ENCODE data around the gene E2F6. TPM values are rescaled to one million over a fixed set of nuclear protein-coding genes. Genes with fewer than 3 reads are reported as not detected.

E2F6 gene
- total and polyA plus RNA-seq, 2 of the 13 experiments (the other 11 are each of a cell fraction or from before 2014, with no cell fraction given): 27.3 to 36.0 TPM

DNA sequence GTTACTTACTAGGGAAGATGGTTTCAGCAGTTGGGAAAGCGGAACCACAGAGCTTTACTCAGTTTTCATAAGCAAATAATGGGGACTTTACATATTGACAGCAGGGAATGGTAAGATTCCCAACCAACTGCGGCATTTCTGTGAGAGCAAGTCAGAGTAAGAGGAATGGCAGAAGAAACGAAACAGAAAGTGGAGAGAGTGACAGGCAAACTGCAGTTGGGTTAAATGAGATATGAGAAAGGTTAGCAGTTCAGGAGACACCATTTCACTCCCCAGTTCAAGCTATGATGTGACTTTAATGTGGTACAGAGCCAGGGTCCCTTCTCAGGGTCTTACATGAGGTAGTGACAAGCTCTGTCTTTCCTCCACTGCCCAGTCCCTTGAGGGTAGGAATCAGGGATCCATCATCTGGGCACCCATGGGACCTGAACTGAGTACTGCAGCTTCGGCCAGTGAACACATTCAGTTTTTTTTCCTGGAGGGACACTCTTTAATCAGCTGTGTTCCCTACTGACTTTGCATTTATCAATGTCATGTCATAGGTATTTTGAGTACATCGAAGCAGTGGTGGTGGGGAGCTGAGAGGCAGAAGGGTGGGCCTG, 34.8 kb upstream of the E2F6 start (continued):
- TF ChIP-seq, protein P1, sequence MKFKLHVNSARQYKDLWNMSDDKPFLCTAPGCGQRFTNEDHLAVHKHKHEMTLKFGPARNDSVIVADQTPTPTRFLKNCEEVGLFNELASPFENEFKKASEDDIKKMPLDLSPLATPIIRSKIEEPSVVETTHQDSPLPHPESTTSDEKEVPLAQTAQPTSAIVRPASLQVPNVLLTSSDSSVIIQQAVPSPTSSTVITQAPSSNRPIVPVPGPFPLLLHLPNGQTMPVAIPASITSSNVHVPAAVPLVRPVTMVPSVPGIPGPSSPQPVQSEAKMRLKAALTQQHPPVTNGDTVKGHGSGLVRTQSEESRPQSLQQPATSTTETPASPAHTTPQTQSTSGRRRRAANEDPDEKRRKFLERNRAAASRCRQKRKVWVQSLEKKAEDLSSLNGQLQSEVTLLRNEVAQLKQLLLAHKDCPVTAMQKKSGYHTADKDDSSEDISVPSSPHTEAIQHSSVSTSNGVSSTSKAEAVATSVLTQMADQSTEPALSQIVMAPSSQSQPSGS (CRISPR knock-in tag; IDR thresholded peaks at IDR 0.05): 0 out of 2 replicates have a peak, but pooled peaks have one; percentile 13
- TF ChIP-seq CBX1 (IDR thresholded peaks at IDR 0.05; ENCODE audit: low read depth): no peak
- peak; percentile 82 for TF ChIP-seq BRD4 (CRISPR knock-in tag; IDR thresholded peaks at IDR 0.05)
- TF ChIP-seq, protein P2, sequence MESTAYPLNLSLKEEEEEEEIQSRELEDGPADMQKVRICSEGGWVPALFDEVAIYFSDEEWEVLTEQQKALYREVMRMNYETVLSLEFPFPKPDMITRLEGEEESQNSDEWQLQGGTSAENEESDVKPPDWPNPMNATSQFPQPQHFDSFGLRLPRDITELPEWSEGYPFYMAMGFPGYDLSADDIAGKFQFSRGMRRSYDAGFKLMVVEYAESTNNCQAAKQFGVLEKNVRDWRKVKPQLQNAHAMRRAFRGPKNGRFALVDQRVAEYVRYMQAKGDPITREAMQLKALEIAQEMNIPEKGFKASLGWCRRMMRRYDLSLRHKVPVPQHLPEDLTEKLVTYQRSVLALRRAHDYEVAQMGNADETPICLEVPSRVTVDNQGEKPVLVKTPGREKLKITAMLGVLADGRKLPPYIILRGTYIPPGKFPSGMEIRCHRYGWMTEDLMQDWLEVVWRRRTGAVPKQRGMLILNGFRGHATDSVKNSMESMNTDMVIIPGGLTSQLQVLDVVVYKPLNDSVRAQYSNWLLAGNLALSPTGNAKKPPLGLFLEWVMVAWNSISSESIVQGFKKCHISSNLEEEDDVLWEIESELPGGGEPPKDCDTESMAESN (CRISPR knock-in tag; conservative IDR thresholded peaks at IDR 0.05): 0 out of 2 replicates have a peak, but pooled peaks have one; percentile 28
- TF ChIP-seq ERF (CRISPR knock-in tag; IDR thresholded peaks at IDR 0.05): no peak
- TF ChIP-seq NONO (IDR thresholded peaks at IDR 0.05): no peak
- TF ChIP-seq NONO (CRISPR knock-in tag; conservative IDR thresholded peaks at IDR 0.05): peak; percentile 43; the same call in 1 of the 2 replicates
- TF ChIP-seq FOXJ3 (CRISPR knock-in tag; IDR thresholded peaks at IDR 0.05; ENCODE audit: borderline replicate concordance): 0 out of 2 replicates have a peak, but pooled peaks have one; percentile 31
- TF ChIP-seq, protein P3, sequence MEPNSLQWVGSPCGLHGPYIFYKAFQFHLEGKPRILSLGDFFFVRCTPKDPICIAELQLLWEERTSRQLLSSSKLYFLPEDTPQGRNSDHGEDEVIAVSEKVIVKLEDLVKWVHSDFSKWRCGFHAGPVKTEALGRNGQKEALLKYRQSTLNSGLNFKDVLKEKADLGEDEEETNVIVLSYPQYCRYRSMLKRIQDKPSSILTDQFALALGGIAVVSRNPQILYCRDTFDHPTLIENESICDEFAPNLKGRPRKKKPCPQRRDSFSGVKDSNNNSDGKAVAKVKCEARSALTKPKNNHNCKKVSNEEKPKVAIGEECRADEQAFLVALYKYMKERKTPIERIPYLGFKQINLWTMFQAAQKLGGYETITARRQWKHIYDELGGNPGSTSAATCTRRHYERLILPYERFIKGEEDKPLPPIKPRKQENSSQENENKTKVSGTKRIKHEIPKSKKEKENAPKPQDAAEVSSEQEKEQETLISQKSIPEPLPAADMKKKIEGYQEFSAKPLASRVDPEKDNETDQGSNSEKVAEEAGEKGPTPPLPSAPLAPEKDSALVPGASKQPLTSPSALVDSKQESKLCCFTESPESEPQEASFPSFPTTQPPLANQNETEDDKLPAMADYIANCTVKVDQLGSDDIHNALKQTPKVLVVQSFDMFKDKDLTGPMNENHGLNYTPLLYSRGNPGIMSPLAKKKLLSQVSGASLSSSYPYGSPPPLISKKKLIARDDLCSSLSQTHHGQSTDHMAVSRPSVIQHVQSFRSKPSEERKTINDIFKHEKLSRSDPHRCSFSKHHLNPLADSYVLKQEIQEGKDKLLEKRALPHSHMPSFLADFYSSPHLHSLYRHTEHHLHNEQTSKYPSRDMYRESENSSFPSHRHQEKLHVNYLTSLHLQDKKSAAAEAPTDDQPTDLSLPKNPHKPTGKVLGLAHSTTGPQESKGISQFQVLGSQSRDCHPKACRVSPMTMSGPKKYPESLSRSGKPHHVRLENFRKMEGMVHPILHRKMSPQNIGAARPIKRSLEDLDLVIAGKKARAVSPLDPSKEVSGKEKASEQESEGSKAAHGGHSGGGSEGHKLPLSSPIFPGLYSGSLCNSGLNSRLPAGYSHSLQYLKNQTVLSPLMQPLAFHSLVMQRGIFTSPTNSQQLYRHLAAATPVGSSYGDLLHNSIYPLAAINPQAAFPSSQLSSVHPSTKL (CRISPR knock-in tag; IDR thresholded peaks at IDR 0.05): peak; percentile 16; the same call in 1 of the 2 replicates
- no peak for TF ChIP-seq NFRKB (IDR thresholded peaks at IDR 0.05)
- TF ChIP-seq KDM1A (CRISPR knock-in tag; IDR thresholded peaks at IDR 0.05): 0 out of 2 replicates have a peak, but pooled peaks have one; percentile 20
- no peak for TF ChIP-seq NR2F6 (IDR thresholded peaks at IDR 0.05)
- TF ChIP-seq NR2F6 (CRISPR knock-in tag; IDR thresholded peaks at IDR 0.05): 0 out of 2 replicates have a peak, but pooled peaks have one; percentile 6
- TF ChIP-seq NKX3-1 (CRISPR knock-in tag; IDR thresholded peaks at IDR 0.05): 0 out of 2 replicates have a peak, but pooled peaks have one; percentile 49
- TF ChIP-seq KAT7 (CRISPR knock-in tag; IDR thresholded peaks at IDR 0.05; ENCODE audit: borderline replicate concordance): 0 out of 2 replicates have a peak, but pooled peaks have one; percentile 37
- TF ChIP-seq CEBPG (CRISPR knock-in tag; IDR thresholded peaks at IDR 0.05): peak; percentile 26; the same call in 1 of the 2 replicates
- no peak for TF ChIP-seq TCF12 (IDR thresholded peaks at IDR 0.05)
- no peak for TF ChIP-seq TCF12 (CRISPR knock-in tag; IDR thresholded peaks at IDR 0.05)
- 0 out of 2 replicates have a peak, but pooled peaks have one; percentile 54 for TF ChIP-seq ZNF788 (CRISPR knock-in tag; IDR thresholded peaks at IDR 0.05; ENCODE audit: borderline replicate concordance)
- TF ChIP-seq IRF2 (CRISPR knock-in tag; IDR thresholded peaks at IDR 0.05): peak; percentile 72
- TF ChIP-seq, protein P4, sequence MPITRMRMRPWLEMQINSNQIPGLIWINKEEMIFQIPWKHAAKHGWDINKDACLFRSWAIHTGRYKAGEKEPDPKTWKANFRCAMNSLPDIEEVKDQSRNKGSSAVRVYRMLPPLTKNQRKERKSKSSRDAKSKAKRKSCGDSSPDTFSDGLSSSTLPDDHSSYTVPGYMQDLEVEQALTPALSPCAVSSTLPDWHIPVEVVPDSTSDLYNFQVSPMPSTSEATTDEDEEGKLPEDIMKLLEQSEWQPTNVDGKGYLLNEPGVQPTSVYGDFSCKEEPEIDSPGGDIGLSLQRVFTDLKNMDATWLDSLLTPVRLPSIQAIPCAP (CRISPR knock-in tag; IDR thresholded peaks at IDR 0.05; ENCODE audit: low read depth): 0 out of 2 replicates have a peak, but pooled peaks have one; percentile 90
- peak; percentile 33; the same call in 1 of the 2 replicates for TF ChIP-seq SOX5 (CRISPR knock-in tag; IDR thresholded peaks at IDR 0.05; ENCODE audit: borderline replicate concordance)
- TF ChIP-seq GFI1 (CRISPR knock-in tag; IDR thresholded peaks at IDR 0.05; ENCODE audit: borderline replicate concordance): 0 out of 2 replicates have a peak, but pooled peaks have one; percentile 15

Measured in HepG2 (cell line).